Stimulated activated CD4-positive, alpha-beta T cell treated with anti-CD3 and anti-CD28 coated beads, TNF-alpha, amount 100 ng/mL, for 24 hours (primary cell): ENCODE results near the gene KMT5B.

ENCODE experiments used
- DNase-seq, 3 experiments: peaks; one replicate each; pipeline ENCODE4 v3.0.0-alpha.2; 2020; ENCODE audit warnings: low read depth in 3 of 3

The KMT5B gene

GRCh38 chr11:68146010-68146540 lies 67.0 kb downstream of the KMT5B start:
- no peak for DNase-seq

GRCh38 chr11:68145120-68145866 lies 67.8 kb downstream of the KMT5B start:
- no peak for DNase-seq

GRCh38 chr11:68143310-68143689 lies 69.8 kb downstream of the KMT5B start:
- no peak for DNase-seq

- no peak for DNase-seq
Measured at GRCh38 chr11:68142441-68143309, 70.4 kb downstream of the KMT5B start.

GRCh38 chr11:68142028-68142412 lies 71.1 kb downstream of the KMT5B start:
- peak; percentile 10 to 69 (median 17) for DNase-seq

GRCh38 chr11:68141246-68142027 lies 71.7 kb downstream of the KMT5B start:
- DNase-seq, result no peak

- DNase-seq, result no peak
Measured at GRCh38 chr11:68140496-68141245, 72.4 kb downstream of the KMT5B start.

GRCh38 chr11:68138237-68138636 lies 74.9 kb downstream of the KMT5B start:
- no peak for DNase-seq

GRCh38 chr11:68137833-68138232 lies 75.3 kb downstream of the KMT5B start:
- DNase-seq, result no peak

GRCh38 chr11:68136866-68137265 lies 76.2 kb downstream of the KMT5B start:
- DNase-seq, result no peak

- no peak for DNase-seq
Measured at GRCh38 chr11:68135161-68135560, 77.9 kb downstream of the KMT5B start.

GRCh38 chr11:68133761-68134160 lies 79.3 kb downstream of the KMT5B start:
- DNase-seq, result no peak

GRCh38 chr11:68130121-68130520 lies 83.0 kb downstream of the KMT5B start:
- DNase-seq, result no peak

GRCh38 chr11:68128682-68129327 lies 84.3 kb downstream of the KMT5B start:
- DNase-seq, result no peak

- no peak for DNase-seq
Measured at GRCh38 chr11:68127714-68128681, 85.1 kb downstream of the KMT5B start.

GRCh38 chr11:68125164-68125563 lies 87.9 kb downstream of the KMT5B start:
- DNase-seq, result no peak

- no peak for DNase-seq
Measured at GRCh38 chr11:68122936-68123539, 90.1 kb downstream of the KMT5B start.

- peak; percentile 74 to 88 (median 76) for DNase-seq
Measured at GRCh38 chr11:68121067-68121899, 91.8 kb downstream of the KMT5B start, which contains the start of gene CHKA. TSS of gene CHKA (minus strand) at chr11:68121388. CDS start at chr11:68121177, 211 bp downstream.
